Kidney (tissue), 14 donors: ENCODE measurements around the gene ATRAID. TPM values are rescaled to one million over a fixed set of nuclear protein-coding genes. Genes with fewer than 3 reads are reported as not detected.

Source experiments
- DNase-seq, 5 donors: peaks; one replicate each; pipeline ENCODE4 v3.0.0-alpha.2; 2013 to 2020
- FAIRE-seq: peaks from 2 replicates; lab custom pipeline; 2012; peaks lifted over from hg19 to GRCh38; lab: Jason Lieb, UNC
- H3K27ac ChIP-seq, 2 donors: one replicate each; pipeline ENCODE4 v1.7.0; 2013; ENCODE audit warnings: low read depth in 2 of 2, low read length in 2 of 2, inconsistent platforms in 1 of 2
- H3K27me3 ChIP-seq: one replicate; pipeline ENCODE4 v1.7.1; 2013; ENCODE audit warnings: low read length, inconsistent platforms; ENCODE audit not compliant: control insufficient read depth, insufficient read depth
- H3K36me3 ChIP-seq, 3 donors: one replicate each; pipeline versions ENCODE4 v1.7.0 to v1.7.1; 2013; ENCODE audit warnings: low read length in 3 of 3, control low read depth in 1 of 3, inconsistent platforms in 1 of 3; ENCODE audit not compliant: insufficient read depth in 3 of 3, control insufficient read depth in 2 of 3
- H3K4me1 ChIP-seq, 3 donors: one replicate each; pipeline versions ENCODE4 v1.7.0 to v1.7.1; 2013; ENCODE audit warnings: low read length in 3 of 3, inconsistent platforms in 1 of 3, low read depth in 1 of 3; ENCODE audit not compliant: control insufficient read depth in 2 of 3, insufficient read depth in 2 of 3
- H3K4me3 ChIP-seq, 3 donors: one replicate each; pipeline versions ENCODE4 v1.7.0 to v1.8.1; 2013; ENCODE audit warnings: low read length in 3 of 3, control low read depth in 1 of 3, inconsistent platforms in 1 of 3
- H3K9ac ChIP-seq, 3 donors: one replicate each; pipeline versions ENCODE4 v1.7.0 to v1.7.1; 2013; ENCODE audit warnings: low read length in 3 of 3, control low read depth in 1 of 3, inconsistent platforms in 1 of 3
- H3K9me3 ChIP-seq, 3 donors: one replicate each; pipeline versions ENCODE4 v1.7.0 to v1.7.1; 2013; ENCODE audit warnings: low read length in 3 of 3, control low read depth in 1 of 3, inconsistent platforms in 1 of 3; ENCODE audit not compliant: control insufficient read depth in 2 of 3, insufficient read depth in 1 of 3
- CTCF ChIP-seq: IDR thresholded peaks from 3 replicates; pipeline ENCODE4 v1.5.1; 2012; ENCODE audit warnings: mild to moderate bottlenecking, moderate library complexity, borderline replicate concordance; ENCODE audit not compliant: insufficient read depth; ENCODE audit errors: extremely low read depth
- intact Hi-C: fragments of 100-400 bp; cut with DNase I; formaldehyde crosslinking; loops from one replicate; pipeline ENCODE4 v1.11.1; 2022
- polyA plus RNA-seq: library from polyadenylated mRNA; stranded (reverse); fragments of 350-450 nt; fragmentation: Illumina TruSeq; extraction: RNeasy Lipid Tissue Mini Kit (QIAGEN cat#74804); gene quantifications from one replicate; pipeline ENCODE4 v1.2.3, GENCODE V29; 2014; ENCODE audit warnings: low read depth, low replicate concordance; ENCODE audit not compliant: insufficient read depth
- total RNA-seq: library from RNA; stranded (reverse); fragmentation: NEBNext Ultra II Directional; extraction: Animal tissue kit (Norgen Biotek cat#: 25700); gene quantifications from one replicate; pipeline ENCODE4 v1.2.1, GENCODE V29; 2021
- donor health status: control.
- donor health status: control.
- donor health status: control.
- donor health status: control.
- donor health status: control.
- donor health status: DM: yes; HTN: yes; CAD: no.
- donor health status: Normal renal cell carcinoma (clear cell type).

Gene ATRAID
- total and polyA plus RNA-seq, 2 donors from 2014 or later, result 119 to 279 TPM

DNA sequence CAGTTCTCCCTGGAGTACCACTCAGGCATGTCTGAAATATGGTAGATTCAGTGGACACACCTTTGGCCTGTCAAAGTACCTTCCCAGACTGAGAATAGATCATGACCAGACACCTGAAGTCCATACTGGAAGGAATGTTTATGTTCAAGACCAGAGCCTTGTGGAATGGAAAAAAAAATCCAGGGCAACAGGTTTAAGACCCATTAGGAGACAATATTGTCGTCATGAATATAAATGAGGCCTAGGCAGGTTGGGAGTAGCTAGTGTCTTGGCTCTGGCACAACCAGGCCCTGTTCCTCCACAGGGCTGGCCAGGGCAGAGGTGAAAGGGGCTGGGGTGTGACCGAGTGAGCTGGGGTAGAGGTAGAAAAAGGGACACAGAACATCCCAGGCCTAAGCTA, 13.2 kb upstream of the ATRAID start:
- no peaks in the 10 kb centered on the region for H3K9me3 ChIP-seq
- peaks cover 2 to 11% (median 10%) of the 10 kb centered on the region in 3 donors for H3K36me3 ChIP-seq
- no peaks in the 10 kb centered on the region for H3K27me3 ChIP-seq
- DNase-seq, result no peak
- H3K4me3 ChIP-seq, result no peak overlapping the region
- intact Hi-C loops, result no loop called here
- H3K4me1 ChIP-seq, result no peaks in the 10 kb centered on the region
- no peak for FAIRE-seq
- no peak overlapping the region for H3K9ac ChIP-seq
- no peak overlapping the region for H3K27ac ChIP-seq
- no peak for TF ChIP-seq CTCF

DNA sequence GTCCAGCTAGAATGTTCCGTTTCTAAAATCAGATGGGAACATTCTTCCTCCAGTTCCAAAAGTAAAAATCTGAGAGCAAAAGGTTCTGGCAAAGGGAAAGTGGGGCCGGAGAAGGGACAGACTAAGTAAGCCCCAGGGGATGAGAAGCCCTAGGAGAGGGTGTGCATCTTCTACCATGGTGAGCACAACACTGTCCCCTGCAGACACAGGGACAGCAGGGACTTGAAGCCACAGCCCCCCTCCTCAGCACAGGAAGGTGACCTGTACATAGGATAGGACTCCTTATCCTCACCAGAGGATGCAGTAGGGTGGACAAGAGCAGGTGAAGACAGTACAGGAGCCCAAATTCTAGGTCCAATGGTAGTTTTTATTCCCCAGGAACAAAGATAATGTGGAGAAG, 12.6 kb upstream of the ATRAID start:
- FAIRE-seq (no peak), DNase-seq (no peak)
- no peaks in the 10 kb centered on the region for H3K4me1 ChIP-seq
- H3K36me3 ChIP-seq, result peaks cover 2 to 14% (median 13%) of the 10 kb centered on the region in 3 donors
- no peaks in the 10 kb centered on the region for H3K9me3 ChIP-seq
- TF ChIP-seq CTCF, result no peak
- intact Hi-C loops, result no loop called here
- H3K27ac ChIP-seq, result no peak overlapping the region
- no peak overlapping the region for H3K9ac ChIP-seq
- H3K4me3 ChIP-seq, result no peak overlapping the region
- H3K27me3 ChIP-seq, result no peaks in the 10 kb centered on the region

DNA sequence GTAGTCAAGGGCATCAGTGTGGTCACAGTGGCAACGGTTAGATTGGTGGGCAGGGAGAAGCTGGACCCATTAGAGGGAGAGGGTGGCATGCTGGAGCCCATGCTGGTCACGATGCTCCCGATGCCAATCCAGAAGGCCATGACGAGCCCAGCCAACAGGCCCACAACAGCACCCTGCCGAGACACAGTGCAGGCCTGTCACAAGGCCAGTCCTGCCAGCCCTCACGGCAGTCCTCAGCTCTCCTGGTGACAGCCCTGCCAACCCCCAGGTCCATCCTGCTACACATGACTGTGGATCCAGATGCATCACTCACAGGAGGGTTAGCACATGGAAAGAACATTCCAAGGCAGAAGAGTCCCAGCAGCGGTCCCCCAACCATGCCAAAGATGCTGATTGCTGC, 10.2 kb upstream of the ATRAID start:
- H3K4me3 ChIP-seq, result no peak overlapping the region
- DNase-seq (no peak), FAIRE-seq (no peak)
- H3K36me3 ChIP-seq, result peaks cover 2 to 31% (median 14%) of the 10 kb centered on the region in 3 donors
- no peak for TF ChIP-seq CTCF
- no peak overlapping the region for H3K27ac ChIP-seq
- H3K4me1 ChIP-seq, result no peaks in the 10 kb centered on the region
- H3K9ac ChIP-seq, result no peak overlapping the region
- no peaks in the 10 kb centered on the region for H3K27me3 ChIP-seq
- H3K9me3 ChIP-seq, result no peaks in the 10 kb centered on the region
- intact Hi-C loops, result no loop called here

DNA sequence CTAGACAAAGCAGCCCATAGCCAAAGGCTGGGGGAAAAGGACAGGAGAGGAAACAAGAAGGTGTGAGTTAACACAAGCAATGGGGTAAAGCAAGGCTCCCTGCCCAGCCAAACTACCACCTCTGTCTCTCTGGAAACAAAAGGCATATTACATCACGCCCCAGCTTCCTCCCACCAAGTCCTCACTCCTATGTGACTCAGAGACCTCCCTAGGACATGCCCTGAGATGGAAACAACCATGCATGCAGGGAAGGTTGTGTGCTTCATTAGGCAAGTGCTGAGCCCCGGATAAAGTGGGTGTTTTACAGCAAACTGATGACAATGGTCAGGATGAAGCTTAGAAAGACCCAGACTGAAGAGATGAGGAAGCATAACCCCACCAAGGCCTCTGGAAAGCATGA, 9.0 kb upstream of the ATRAID start:
- intact Hi-C loops, result no loop called here

More for the DNA sequence above, 9.0 kb upstream of the ATRAID start:
- DNase-seq (no peak), FAIRE-seq (no peak)
- Histone ChIP-seq H3K27ac (no peak overlapping the region), H3K27me3 (no peaks in the 10 kb centered on the region), H3K9me3 (no peaks in the 10 kb centered on the region), H3K9ac (no peak overlapping the region), H3K4me1 (no peaks in the 10 kb centered on the region), H3K36me3 (peaks cover 2 to 38% (median 22%) of the 10 kb centered on the region in 3 donors), H3K4me3 (no peak overlapping the region)
- TF ChIP-seq CTCF, result no peak
